ENCODE results near the gene PGM2L1. TPM values are rescaled to one million over a fixed set of nuclear protein-coding genes. Genes with fewer than 3 reads are reported as not detected.

Gene PGM2L1
- total RNA-seq, 2 experiments from 2014 or later = 11.9 to 13.4 TPM

DNA sequence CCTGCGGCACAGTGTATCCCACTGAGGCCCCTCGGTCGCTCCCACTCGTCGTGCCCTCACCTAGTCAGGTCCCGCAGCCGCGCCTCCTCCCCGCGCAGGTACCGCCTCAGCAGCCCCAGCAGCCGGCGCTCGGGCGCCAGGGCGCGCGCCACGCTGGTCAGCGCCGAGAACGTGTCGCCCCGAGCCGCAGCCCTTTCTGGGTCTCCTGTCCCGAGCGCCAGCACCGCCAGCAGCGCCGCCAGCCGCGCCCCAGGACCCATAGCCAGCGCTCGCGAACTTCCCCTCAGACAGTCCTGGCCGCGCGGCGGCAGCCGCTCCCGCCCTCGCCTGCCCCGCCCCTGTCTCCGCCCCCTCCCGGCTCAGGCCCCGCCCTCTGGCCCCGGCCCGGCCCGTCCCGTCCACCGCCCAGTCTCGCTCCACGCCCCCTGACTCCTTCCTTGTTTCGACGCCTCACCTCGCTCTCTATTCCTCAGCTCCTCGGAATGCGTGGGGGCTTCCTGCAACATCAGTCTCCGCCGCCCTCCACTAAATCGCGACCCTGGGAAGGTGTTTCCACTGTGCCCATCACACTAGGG lies 86.8 kb downstream of the PGM2L1 start, which contains the start of gene P4HA3:
TSS of gene P4HA3 (minus strand) at position 289 of the 575 bp plus-strand sequence. CDS start at position 260, 29 bp downstream.
- H3K27me3 Mint-ChIP-seq (ENCODE audit: low read depth) = peaks cover 21% of the 10 kb centered on the region
- intact Hi-C loops (cut with micrococcal nuclease) = no loop called here
- H3K4me1 Mint-ChIP-seq (ENCODE audit: low read depth) = peaks cover 4% of the 10 kb centered on the region

GRCh38 chr11:74310857-74311256 lies 87.4 kb downstream of the PGM2L1 start:
- CTCF ChIA-PET = interaction anchor here (0.6 to 2.5 kb wide), 2 partner anchors 11 to 122 kb away, joined by 3 to 10 read pairs; no protein-coding TSS in a partner anchor
- peaks cover 23% of the 10 kb centered on the region for H3K27me3 Mint-ChIP-seq (ENCODE audit: low read depth)
- intact Hi-C loops (cut with micrococcal nuclease) = no loop called here

More for the DNA sequence above, 86.8 kb downstream of the PGM2L1 start, which contains the start of gene P4HA3:
- Mint-ChIP-seq H3K9me3 (no peaks in the 10 kb centered on the region), H3K36me3 (ENCODE audit: low read depth) (no peaks in the 10 kb centered on the region), H3K27ac (no peak within 1 kb of the TSS), H3K4me3 (peak within 1 kb of the TSS; percentile 54)
- CTCF ChIA-PET = interaction anchor here (0.6 to 2.5 kb wide), 2 partner anchors 10 to 123 kb away, joined by 3 to 10 read pairs; no protein-coding TSS in a partner anchor
- DNase-seq = peak; percentile 60

DNA sequence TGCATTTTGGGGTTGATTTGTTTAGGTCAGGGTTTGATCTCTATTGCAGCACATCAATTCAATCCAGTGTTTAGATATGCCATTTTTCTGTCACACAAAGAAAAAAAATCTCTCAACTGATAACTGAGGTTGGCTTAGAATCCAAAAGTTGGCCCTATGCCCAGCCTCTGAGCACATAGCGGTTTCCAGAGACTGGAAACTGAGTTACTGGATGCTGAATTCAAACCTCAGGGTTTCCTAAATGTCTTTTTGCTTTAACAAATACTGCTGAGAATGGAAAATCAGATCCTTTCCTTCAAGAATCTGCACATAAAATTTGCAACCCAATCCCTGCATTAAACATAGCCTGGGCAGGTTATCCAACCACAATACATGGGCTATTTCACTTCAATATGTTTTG lies 90.8 kb downstream of the PGM2L1 start:
- peaks cover 24% of the 10 kb centered on the region for H3K27me3 Mint-ChIP-seq (ENCODE audit: low read depth)
- no peaks in the 10 kb centered on the region for H3K9me3 Mint-ChIP-seq
- no peak for DNase-seq
- H3K27ac Mint-ChIP-seq = no peak overlapping the region
- no peak overlapping the region for H3K4me3 Mint-ChIP-seq
- no peaks in the 10 kb centered on the region for H3K36me3 Mint-ChIP-seq (ENCODE audit: low read depth)
- CTCF ChIA-PET = interaction anchor here (0.8 to 1.4 kb wide), 2 partner anchors 14 kb away, joined by 3 read pairs; no protein-coding TSS in a partner anchor
- H3K4me1 Mint-ChIP-seq (ENCODE audit: low read depth) = peaks cover 4% of the 10 kb centered on the region
- intact Hi-C loops (cut with micrococcal nuclease) = no loop called here

More at GRCh38 chr11:74310857-74311256, 87.4 kb downstream of the PGM2L1 start:
- H3K4me1 Mint-ChIP-seq (ENCODE audit: low read depth) = peaks cover 4% of the 10 kb centered on the region
- H3K27ac Mint-ChIP-seq = no peak overlapping the region
- no peak for DNase-seq
- H3K36me3 Mint-ChIP-seq (ENCODE audit: low read depth) = no peaks in the 10 kb centered on the region
- no peaks in the 10 kb centered on the region for H3K9me3 Mint-ChIP-seq
- peak overlapping the region; percentile 54 for H3K4me3 Mint-ChIP-seq

- CTCF ChIA-PET = interaction anchor here (1.4 kb wide), 1 partner anchor 15 kb away, joined by 3 read pairs; no protein-coding TSS in a partner anchor
- peaks cover under 1% of the 10 kb centered on the region for H3K4me1 Mint-ChIP-seq (ENCODE audit: low read depth)
Observed at GRCh38 chr11:74306435-74307175, 91.6 kb downstream of the PGM2L1 start.

DNA sequence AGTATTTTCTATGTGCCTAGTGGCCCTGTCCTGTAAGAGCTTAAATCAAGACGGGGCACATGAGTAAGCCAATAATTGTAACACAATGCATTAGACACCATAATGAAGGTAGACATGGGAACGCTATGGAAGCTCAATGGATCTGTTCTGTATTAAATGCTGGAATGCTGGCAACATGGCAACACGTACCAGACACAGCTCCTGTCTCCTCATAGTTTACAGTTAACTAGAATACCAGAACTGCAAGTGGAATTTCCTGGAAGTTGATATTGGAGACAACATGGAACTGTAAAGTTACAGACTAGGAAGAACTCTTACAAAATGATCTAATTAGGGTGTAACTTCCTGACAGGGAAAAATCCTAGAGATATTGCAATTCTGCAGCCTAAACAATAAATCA lies 99.2 kb downstream of the PGM2L1 start:
- CTCF ChIA-PET = interaction anchor here (0.7 kb wide), 1 partner anchor 789 kb away, joined by 4 read pairs; no protein-coding TSS in a partner anchor
- no peaks in the 10 kb centered on the region for H3K9me3 Mint-ChIP-seq
- no peaks in the 10 kb centered on the region for H3K36me3 Mint-ChIP-seq (ENCODE audit: low read depth)
- H3K4me1 Mint-ChIP-seq (ENCODE audit: low read depth) = peaks cover 7% of the 10 kb centered on the region
- intact Hi-C loops (cut with micrococcal nuclease) = no loop called here
- H3K4me3 Mint-ChIP-seq = no peak overlapping the region
- H3K27ac Mint-ChIP-seq = no peak overlapping the region
- H3K27me3 Mint-ChIP-seq (ENCODE audit: low read depth) = peaks cover 4% of the 10 kb centered on the region
- no peak for DNase-seq

More at GRCh38 chr11:74306435-74307175, 91.6 kb downstream of the PGM2L1 start:
- no peaks in the 10 kb centered on the region for H3K36me3 Mint-ChIP-seq (ENCODE audit: low read depth)
- no peak overlapping the region for H3K4me3 Mint-ChIP-seq
- no peaks in the 10 kb centered on the region for H3K9me3 Mint-ChIP-seq
- no peak for DNase-seq
- no peak overlapping the region for H3K27ac Mint-ChIP-seq
- H3K27me3 Mint-ChIP-seq (ENCODE audit: low read depth) = peaks cover 18% of the 10 kb centered on the region
- intact Hi-C loops (cut with micrococcal nuclease) = no loop called here

DNA sequence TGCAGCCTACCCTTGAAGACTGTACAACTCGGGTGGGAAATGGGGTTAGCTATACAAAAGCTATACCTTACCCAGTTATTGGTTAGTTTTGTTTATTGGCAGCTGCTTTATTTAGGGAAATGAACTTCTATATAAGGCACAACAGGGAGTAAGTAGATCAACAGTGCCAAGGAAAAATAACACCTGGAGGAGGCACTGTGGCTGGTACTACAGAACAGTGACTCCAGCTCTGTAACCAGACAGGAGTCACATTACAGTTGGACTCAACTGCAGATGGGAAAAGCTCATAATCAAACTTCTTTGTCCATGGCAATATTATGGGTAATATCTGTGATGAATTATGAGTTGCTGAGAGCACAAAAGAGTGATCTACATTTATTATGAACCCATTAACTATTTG lies 100.7 kb downstream of the PGM2L1 start:
- Mint-ChIP-seq H3K36me3 (ENCODE audit: low read depth) (no peaks in the 10 kb centered on the region), H3K4me3 (no peak overlapping the region), H3K27me3 (ENCODE audit: low read depth) (peaks cover 6% of the 10 kb centered on the region), H3K4me1 (ENCODE audit: low read depth) (peaks cover 7% of the 10 kb centered on the region), H3K9me3 (no peaks in the 10 kb centered on the region), H3K27ac (no peak overlapping the region)
- DNase-seq = no peak
- intact Hi-C loops (cut with micrococcal nuclease) = no loop called here
- CTCF ChIA-PET = interaction anchor here (0.7 to 1.5 kb wide), 3 partner anchors 20 to 42 kb away, joined by 3 to 4 read pairs (median 3); no protein-coding TSS in a partner anchor

GRCh38 chr11:74288911-74289310 lies 109.3 kb downstream of the PGM2L1 start:
- no peak for DNase-seq
- CTCF ChIA-PET = no interaction called here
- Mint-ChIP-seq H3K4me3 (no peak overlapping the region), H3K9me3 (no peaks in the 10 kb centered on the region), H3K36me3 (ENCODE audit: low read depth) (no peaks in the 10 kb centered on the region), H3K4me1 (ENCODE audit: low read depth) (peaks cover 3% of the 10 kb centered on the region), H3K27ac (no peak overlapping the region), H3K27me3 (ENCODE audit: low read depth) (peaks cover 3% of the 10 kb centered on the region)
- intact Hi-C loops (cut with micrococcal nuclease) = no loop called here

DNA sequence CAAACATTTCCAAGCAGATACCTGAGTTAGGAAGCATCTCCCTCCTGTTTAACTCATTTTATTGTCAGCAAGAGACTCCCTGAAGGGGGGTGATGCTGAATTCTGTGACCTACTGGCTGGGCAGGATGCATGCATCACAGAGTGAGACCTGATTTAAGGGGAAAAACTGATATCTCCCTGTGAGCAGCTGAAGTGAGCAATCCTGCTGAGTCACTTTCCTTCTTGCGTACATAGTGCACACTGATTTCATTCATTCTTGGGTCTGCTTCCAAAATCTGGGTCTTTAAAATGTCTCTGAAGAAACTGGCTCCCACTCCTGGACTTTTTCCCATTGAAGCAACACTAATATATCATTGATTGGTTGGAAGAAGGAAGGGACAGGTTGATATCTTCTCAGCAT lies 110.1 kb downstream of the PGM2L1 start:
- peaks cover 3% of the 10 kb centered on the region for H3K27me3 Mint-ChIP-seq (ENCODE audit: low read depth)
- no peak overlapping the region for H3K27ac Mint-ChIP-seq
- H3K4me3 Mint-ChIP-seq = no peak overlapping the region
- no peaks in the 10 kb centered on the region for H3K9me3 Mint-ChIP-seq
- CTCF ChIA-PET = no interaction called here
- peak; percentile 34 for DNase-seq
- peaks cover 3% of the 10 kb centered on the region for H3K4me1 Mint-ChIP-seq (ENCODE audit: low read depth)
- intact Hi-C loops (cut with micrococcal nuclease) = no loop called here
- H3K36me3 Mint-ChIP-seq (ENCODE audit: low read depth) = no peaks in the 10 kb centered on the region

DNA sequence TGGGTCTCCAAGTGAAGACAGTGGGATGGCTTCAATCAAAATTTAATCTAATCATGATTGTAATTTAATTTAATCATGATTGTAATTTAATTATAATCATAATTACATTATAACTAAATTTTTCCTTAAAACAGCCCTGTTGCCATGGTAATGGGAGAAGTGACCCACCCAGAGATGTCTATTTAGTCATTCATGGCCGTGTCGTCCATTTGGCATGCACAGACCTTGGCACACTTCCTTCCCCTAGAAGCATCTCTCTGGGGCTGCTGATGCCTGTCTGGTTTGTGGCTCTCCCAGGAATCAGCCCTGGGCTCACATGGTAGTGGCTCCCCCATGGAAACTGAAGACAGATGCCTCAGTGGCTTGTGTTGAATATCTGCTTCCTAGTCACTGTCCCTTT lies 113.8 kb downstream of the PGM2L1 start:
- no peak for DNase-seq
- Mint-ChIP-seq H3K9me3 (peaks cover 2% of the 10 kb centered on the region), H3K36me3 (ENCODE audit: low read depth) (no peaks in the 10 kb centered on the region), H3K4me1 (ENCODE audit: low read depth) (peaks cover 3% of the 10 kb centered on the region), H3K4me3 (no peak overlapping the region), H3K27me3 (ENCODE audit: low read depth) (no peaks in the 10 kb centered on the region), H3K27ac (no peak overlapping the region)
- intact Hi-C loops (cut with micrococcal nuclease) = no loop called here
- CTCF ChIA-PET = interaction anchor here (1.0 kb wide), 1 partner anchor 29 kb away, joined by 3 read pairs; no protein-coding TSS in a partner anchor

DNA sequence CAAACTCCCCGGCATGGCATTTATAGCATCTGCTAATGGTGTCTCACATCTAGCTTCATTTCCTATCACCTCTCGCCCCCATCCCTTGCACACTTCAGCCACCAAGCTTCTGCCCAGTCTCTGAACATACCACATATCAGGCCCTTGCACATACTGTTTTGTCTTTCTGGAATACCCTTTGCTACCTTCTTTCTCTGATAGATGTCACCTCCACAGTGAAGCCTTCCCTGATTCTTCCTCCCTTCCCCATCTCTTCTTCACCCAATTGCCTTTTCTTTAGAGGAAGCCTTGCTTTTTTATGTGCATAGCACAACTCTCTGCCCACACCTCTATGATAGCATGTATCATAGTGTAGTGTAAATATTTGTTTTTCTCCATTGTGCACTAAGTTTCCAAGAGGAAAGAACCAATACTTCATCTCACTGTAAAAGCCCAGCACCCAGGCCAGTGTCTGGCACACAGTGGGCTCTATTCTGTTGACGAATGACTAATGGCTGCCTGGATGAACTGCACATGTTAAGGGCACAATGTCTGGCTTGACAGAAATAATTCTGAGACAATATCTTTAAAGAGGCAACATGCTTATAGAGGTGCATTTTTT lies 114.6 kb downstream of the PGM2L1 start:
- DNase-seq = no peak
- Mint-ChIP-seq H3K36me3 (ENCODE audit: low read depth) (no peaks in the 10 kb centered on the region), H3K4me1 (ENCODE audit: low read depth) (peaks cover 3% of the 10 kb centered on the region), H3K27me3 (ENCODE audit: low read depth) (no peaks in the 10 kb centered on the region), H3K27ac (no peak overlapping the region), H3K4me3 (no peak overlapping the region), H3K9me3 (peaks cover 2% of the 10 kb centered on the region)
- CTCF ChIA-PET = interaction anchor here (1.0 kb wide), 1 partner anchor 28 kb away, joined by 3 read pairs; no protein-coding TSS in a partner anchor
- intact Hi-C loops (cut with micrococcal nuclease) = no loop called here

GRCh38 chr11:74282914-74283371 lies 115.3 kb downstream of the PGM2L1 start:
- CTCF ChIA-PET = no interaction called here
- no peaks in the 10 kb centered on the region for H3K4me1 Mint-ChIP-seq (ENCODE audit: low read depth)
- peak; percentile 6 for DNase-seq

GRCh38 chr11:74282421-74282820 lies 115.8 kb downstream of the PGM2L1 start:
- CTCF ChIA-PET = no interaction called here
- Mint-ChIP-seq H3K4me3 (no peak overlapping the region), H3K27ac (no peak overlapping the region), H3K27me3 (ENCODE audit: low read depth) (no peaks in the 10 kb centered on the region), H3K9me3 (peaks cover 2% of the 10 kb centered on the region), H3K36me3 (ENCODE audit: low read depth) (no peaks in the 10 kb centered on the region), H3K4me1 (ENCODE audit: low read depth) (no peaks in the 10 kb centered on the region)
- no peak for DNase-seq
- intact Hi-C loops (cut with micrococcal nuclease) = no loop called here

More at GRCh38 chr11:74282914-74283371, 115.3 kb downstream of the PGM2L1 start:
- intact Hi-C loops (cut with micrococcal nuclease) = no loop called here
- Mint-ChIP-seq H3K4me3 (no peak overlapping the region), H3K9me3 (peaks cover 2% of the 10 kb centered on the region), H3K27ac (no peak overlapping the region), H3K36me3 (ENCODE audit: low read depth) (no peaks in the 10 kb centered on the region), H3K27me3 (ENCODE audit: low read depth) (no peaks in the 10 kb centered on the region)

Data from activated naive CD4-positive, alpha-beta T cell treated with anti-CD3 and anti-CD28 coated beads for 36 hours (primary cell).